NCI-H345 treated with DMSO at 0.1 percent for 48 hours (cell line): ENCODE data around the gene GLOD5.

ENCODE experiments used
- DNase-seq: peaks from one replicate; lab custom pipeline; 2025; ENCODE audit not compliant: unreplicated experiment; lab: John Stamatoyannopoulos, UW

GLOD5 gene

GRCh38 chrX:48753708-48754228 is 7.8 kb upstream of the GLOD5 start:
- no peak for DNase-seq

- DNase-seq, result no peak
Measured at GRCh38 chrX:48754238-48754637, 7.3 kb upstream of the GLOD5 start.

GRCh38 chrX:48769230-48769629 is 7.7 kb downstream of the GLOD5 start:
- DNase-seq, result no peak

GRCh38 chrX:48770296-48770695 is 8.7 kb downstream of the GLOD5 start:
- no peak for DNase-seq

- no peak for DNase-seq
Measured at GRCh38 chrX:48772602-48773001, 11.1 kb downstream of the GLOD5 start.

GRCh38 chrX:48776818-48777439 is 15.4 kb downstream of the GLOD5 start:
- no peak for DNase-seq

- DNase-seq, result no peak
Measured at GRCh38 chrX:48779399-48779798, 17.9 kb downstream of the GLOD5 start.

- DNase-seq, result no peak
Measured at GRCh38 chrX:48781705-48782104, 20.2 kb downstream of the GLOD5 start.

- DNase-seq, result no peak
Measured at GRCh38 chrX:48782216-48782615, 20.7 kb downstream of the GLOD5 start.

- DNase-seq, result no peak
Measured at GRCh38 chrX:48782795-48783194, 21.2 kb downstream of the GLOD5 start.

GRCh38 chrX:48784726-48785125 is 23.2 kb downstream of the GLOD5 start:
- DNase-seq, result no peak

- no peak for DNase-seq
Measured at GRCh38 chrX:48785186-48785539, 23.6 kb downstream of the GLOD5 start.

- no peak for DNase-seq
Measured at GRCh38 chrX:48785540-48786214, 24.1 kb downstream of the GLOD5 start.

- no peak for DNase-seq
Measured at GRCh38 chrX:48786341-48786800, 24.8 kb downstream of the GLOD5 start, which contains the start of gene GATA1. TSS of gene GATA1 (plus strand) at chrX:48786590. CDS start at chrX:48791110, 4,520 bp downstream.

- no peak for DNase-seq
Measured at GRCh38 chrX:48786825-48787504, 25.4 kb downstream of the GLOD5 start.

- DNase-seq, result no peak
Measured at GRCh38 chrX:48787505-48788443, 26.2 kb downstream of the GLOD5 start.

- no peak for DNase-seq
Measured at GRCh38 chrX:48789366-48790220, 28.0 kb downstream of the GLOD5 start.

GRCh38 chrX:48790477-48790876 is 28.9 kb downstream of the GLOD5 start:
- no peak for DNase-seq

GRCh38 chrX:48791063-48791820 is 29.7 kb downstream of the GLOD5 start:
- DNase-seq, result no peak
